Daoy (cell line): ENCODE data around the gene DKK2. TPM values are rescaled to one million over a fixed set of nuclear protein-coding genes. Genes with fewer than 3 reads are reported as not detected.
"Not testable (repeated sequence)": the region's sequence is repeated elsewhere in the genome, so short reads cannot be mapped to it uniquely, and the experiment has no call there.

Experiments used
- DNase-seq: peaks from one replicate; pipeline ENCODE4 v3.0.0-alpha.2; 2015; ENCODE audit warnings: low read depth
- total RNA-seq: library from RNA; depleted of rRNA; stranded (reverse); fragments of >200 nt; shearing (Covaris generic); gene quantifications from 2 replicates; pipeline ENCODE4 v1.2.3, GENCODE V29; 2014

The DKK2 gene
- total RNA-seq, 1 experiment from 2014 or later: 5.5 TPM

DNA sequence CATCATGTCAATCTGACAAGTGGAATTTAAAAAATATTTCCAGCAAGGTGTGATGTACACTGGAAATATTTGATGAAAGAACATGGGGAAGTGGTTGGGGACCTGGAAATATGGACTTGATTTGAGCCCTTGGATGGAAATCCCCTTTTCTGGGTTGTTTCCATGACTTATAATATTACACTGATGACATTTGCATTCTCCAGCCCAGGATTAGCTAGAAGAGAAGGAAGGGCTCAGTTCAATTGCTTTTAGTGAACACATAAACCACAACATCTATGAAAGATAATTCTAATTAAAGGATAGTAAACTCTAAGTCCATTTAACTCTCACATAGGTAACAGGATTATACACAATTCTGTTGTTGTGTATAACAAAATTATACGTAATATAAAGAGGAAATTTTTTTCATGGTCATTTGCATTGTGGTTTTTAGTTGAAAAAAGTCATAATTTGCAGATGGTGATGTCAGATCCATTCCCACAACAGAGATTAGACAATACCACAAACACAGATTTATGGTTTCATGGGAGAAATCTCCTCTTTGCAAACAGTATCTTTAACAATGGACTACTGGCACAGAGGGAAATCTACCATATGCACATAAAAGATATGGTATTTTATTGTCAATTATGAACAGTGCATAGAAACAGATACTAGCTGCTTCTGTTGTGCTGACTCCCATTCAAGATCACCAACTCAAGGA lies 126.5 kb downstream of the DKK2 start:
- DNase-seq: no peak

DNA sequence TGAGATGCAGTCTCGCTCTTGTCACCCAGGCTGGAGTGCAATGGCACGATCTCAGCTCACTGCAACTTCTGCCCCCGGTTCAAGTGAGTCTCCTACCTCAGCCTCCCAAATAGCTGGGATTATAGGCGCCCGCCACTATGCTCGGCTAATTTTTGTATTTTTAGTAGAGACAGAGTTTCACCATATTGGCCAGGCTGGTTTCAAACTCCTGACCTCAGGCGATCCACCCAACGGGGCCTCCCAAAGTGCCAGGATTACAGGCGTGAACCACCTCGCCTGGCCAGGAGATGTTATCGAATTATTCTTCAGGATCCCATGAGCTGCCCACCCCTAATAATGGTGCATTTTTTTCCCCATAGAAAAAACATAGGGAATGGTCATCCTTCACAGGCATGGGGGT lies 128.1 kb downstream of the DKK2 start:
- not testable (repeated sequence) for DNase-seq

DNA sequence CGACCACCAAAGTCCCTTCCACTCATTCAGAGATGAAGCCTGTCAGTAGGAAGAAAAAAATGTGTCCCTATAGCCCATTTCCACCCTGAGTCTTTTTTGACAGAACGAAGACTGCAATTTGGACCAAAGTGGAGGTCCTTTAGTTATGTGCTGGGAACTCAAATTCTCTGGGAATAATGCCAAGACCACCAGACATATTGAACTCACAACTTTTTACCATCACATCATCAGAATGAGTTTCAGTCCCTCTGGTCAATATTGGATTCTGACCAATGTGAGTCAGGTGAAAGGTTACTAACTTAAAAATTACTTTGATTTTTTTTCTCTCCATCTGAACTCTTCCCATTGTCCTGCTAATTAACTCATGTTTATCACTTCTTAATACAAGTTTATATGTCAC lies 128.9 kb downstream of the DKK2 start:
- DNase-seq: no peak

DNA sequence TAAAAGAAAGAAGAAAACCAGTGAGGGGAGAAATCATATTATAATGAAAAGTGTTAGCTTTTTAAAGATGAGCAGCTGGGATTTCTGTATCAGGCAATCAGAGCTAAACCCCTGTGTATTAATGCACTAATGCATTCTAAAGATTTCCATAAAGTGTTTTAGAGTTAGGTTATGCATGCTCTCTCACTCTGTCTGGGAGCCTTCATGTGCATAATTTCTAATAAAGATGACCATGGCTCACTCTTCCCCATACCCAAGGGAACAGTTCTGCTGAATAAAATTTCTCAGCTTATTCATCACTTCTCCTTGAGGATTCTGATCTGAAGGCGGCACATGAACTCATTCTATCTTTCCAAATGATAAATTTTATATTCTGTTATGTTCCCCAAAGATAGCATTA lies 129.4 kb downstream of the DKK2 start:
- no peak for DNase-seq

DNA sequence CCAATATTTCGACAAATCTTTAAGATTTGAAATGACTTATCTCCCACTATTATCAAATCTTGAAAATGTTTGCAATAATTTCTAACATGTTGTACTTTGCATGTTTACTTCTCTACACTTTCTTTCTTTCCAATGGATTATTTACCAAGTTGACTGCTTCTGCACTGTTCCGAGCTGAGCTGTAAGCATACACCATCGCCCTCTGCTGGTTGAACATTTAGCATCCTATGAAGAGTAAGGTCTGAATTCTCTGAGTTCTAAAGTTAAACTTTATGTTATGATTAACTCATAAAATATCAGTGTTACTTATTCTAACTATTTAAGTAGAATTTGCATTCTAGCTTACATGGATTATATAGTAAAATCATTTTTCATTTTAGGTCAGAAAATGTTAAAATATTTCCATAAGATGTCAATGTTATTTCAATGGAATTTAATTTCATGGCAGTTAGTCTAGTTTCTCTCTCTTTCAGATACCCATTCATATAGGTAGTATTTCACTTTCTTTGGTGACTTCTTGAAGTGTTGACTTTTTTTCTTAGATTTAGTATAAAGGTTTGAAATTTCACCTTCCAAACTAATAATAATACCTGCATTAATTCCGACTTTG lies 137.4 kb downstream of the DKK2 start:
- DNase-seq: no peak

DNA sequence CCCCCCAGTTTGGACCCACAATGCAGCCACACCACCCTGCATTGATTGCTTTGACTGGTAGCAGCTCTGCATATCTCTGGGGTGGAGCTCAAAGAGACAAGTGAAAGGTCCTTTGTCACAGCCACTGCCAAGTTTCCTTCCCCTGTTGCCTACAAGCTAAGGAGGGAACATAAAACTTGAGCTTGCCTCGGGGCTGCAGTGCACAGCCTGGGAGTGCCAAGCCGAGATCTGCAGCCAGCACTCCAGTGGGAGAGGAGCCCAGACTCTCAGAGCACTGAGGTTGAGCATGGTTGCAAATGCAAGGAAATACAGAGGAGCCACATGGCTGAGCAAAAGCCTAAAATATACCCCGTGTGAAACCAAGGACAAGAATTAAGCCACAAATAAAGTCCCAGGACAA lies 142.2 kb downstream of the DKK2 start:
- no peak for DNase-seq

DNA sequence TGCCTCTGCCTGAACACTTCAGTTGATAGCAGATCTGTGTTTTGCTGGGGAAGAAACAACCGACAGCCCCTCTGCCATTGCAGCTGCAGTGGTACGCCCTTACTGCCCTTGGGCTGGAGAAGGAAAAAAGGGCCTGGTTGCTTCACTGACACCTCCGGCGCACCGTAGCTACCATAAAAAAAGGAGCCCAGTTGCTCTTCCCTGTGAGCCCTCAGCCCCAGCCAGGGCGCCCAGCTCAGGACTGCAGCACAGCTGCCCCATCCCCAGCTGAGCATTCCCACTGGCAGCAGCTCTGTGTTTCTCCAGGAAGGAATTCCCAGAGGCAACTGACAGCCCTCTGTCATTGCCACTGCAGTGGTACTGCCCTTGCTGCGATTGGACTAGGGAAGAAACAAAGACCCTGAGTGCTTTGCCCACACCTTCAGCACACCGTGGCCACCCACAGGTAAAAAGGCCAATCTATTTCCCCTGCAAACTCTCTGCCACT lies 142.7 kb downstream of the DKK2 start:
- no peak for DNase-seq

DNA sequence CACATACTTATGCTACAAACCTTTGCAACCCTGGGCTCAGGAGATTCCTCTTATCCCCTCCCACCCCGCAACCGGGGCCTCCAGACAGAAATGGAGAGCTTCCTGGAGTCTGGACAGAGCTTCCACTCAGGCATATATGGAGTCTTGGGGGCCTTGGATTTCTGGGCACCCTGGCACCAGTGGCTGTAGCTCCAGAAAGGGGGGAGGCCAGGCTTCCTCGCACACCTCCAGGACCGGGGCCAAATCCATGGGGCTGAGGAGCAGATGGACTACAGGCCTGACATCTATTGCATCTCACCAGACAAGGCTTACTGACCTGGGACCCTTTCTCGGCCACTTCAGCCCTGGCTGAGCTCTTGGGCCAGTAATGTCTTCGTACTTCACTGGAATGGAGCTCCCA lies 143.3 kb downstream of the DKK2 start:
- DNase-seq: no peak

DNA sequence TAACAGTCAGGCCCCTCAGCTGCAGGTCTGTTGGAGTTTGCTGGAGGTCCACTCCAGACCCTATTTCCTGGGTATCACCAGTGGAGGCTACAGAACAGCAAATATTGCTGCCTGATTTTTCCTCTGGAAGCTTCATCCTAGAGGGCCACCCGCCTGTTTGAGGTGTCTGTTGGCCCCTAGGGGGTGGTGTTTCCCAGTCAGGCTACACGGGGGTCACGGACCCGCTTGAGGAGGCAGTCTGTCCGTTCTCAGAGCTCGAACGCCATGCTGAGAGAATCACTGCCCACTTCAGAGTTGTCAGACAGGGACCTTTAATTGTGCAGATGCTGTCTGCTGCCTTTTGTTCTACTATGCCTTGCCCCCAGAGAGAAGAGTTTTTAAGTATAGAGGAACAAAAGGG lies 160.8 kb downstream of the DKK2 start:
- DNase-seq: no peak
